Measurements from ENCODE around the gene RBM17.
A peak's percentile ranks its signal among the peaks of the same experiment; 100 is the strongest.
"Not testable (repeated sequence)": the region's sequence is repeated elsewhere in the genome, so short reads cannot be mapped to it uniquely, and the experiment has no call there.

RBM17 gene

DNA sequence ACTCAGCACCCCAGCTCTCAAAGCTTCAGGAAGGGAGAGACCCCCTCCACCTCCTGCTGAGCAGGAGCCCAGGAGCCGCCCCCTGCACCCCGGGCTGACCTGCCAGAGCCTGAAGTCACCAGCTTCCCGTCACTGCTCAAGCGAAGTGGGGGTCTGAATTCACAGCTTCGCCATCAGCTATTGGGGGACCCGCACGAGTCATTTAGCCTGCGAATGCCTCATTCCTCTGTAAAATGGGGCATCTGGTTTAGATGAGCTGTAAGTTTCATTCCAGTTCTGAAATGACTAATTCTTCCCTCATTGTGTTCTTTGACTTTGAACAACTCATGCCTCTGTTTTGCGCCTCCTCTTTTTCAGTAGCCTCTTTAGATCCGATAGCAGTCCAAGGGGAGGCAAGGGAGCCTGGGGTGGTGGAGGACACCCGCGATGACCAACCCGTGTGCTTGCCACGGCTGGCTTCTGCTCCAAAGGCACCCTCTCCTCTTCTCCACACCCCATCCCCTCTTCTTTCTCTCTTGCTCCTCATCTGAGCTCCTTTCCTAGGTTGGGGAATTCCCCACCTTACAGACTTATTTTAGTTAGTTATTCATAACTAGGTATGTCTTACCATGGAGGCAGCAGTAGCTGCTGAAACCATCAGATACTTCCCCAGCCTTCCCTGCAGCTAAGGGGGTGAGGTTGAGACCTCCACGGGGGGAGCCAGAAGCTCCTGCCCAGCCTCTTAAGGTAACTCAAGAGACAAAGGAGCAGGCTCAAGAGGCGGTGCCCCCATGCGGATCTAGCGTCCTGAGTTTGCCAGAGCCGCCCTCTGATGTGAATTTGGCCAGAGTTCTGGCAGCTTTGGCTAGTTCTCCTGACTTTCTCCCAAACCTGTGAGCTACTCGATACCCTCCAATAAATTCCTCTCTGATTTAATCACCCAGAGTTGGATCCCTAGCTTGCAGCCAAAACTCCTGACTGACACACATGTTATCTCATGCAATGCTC, 47.7 kb downstream of the RBM17 start:
- DNase-seq (ENCODE audit: insufficient read length, low spot score) (no peak), FAIRE-seq (peak; percentile 80)
- no peak for TF ChIP-seq POLR2AphosphoS5 (IDR thresholded peaks at IDR 0.05; ENCODE audit: low read depth, low read length)
- TF ChIP-seq TAF1 (IDR thresholded peaks at IDR 0.05; ENCODE audit: low read depth, low read length): no peak
- TF ChIP-seq SPI1 (IDR thresholded peaks at IDR 0.05; ENCODE audit: low read depth, low read length): no peak
- TF ChIP-seq PAX5 (IDR thresholded peaks at IDR 0.05; ENCODE audit: insufficient read depth, low read length, severe bottlenecking): no peak
- no peak for TF ChIP-seq POU2F2 (IDR thresholded peaks at IDR 0.05; ENCODE audit: low read depth, low read length)
- TF ChIP-seq POLR2A (IDR thresholded peaks at IDR 0.05; ENCODE audit: low read depth, low read length): no peak

DNA sequence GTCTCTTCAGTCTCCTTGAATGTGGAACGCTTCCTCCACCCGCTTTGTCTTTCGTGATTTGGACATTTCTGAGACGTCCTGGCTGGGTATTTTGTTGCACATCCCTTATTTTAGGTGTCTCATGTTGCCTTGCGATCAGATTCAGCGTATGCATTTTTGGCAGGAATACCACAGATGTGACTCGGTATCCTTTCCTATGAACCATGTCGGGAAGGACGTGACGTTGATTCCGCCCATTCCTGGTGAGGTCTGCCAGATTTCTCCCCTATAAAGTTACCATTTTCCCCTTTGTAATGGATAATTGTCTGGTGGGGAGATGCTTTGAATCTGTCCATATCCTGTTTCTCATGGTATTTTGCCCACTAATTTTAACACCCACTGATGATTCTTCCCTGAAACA, 49.6 kb downstream of the RBM17 start:
- TF ChIP-seq PAX5 (IDR thresholded peaks at IDR 0.05; ENCODE audit: insufficient read depth, low read length, severe bottlenecking): no peak
- no peak for TF ChIP-seq POLR2AphosphoS5 (IDR thresholded peaks at IDR 0.05; ENCODE audit: low read depth, low read length)
- no peak for TF ChIP-seq POLR2A (IDR thresholded peaks at IDR 0.05; ENCODE audit: low read depth, low read length)
- TF ChIP-seq TAF1 (IDR thresholded peaks at IDR 0.05; ENCODE audit: low read depth, low read length): no peak
- no peak for TF ChIP-seq SPI1 (IDR thresholded peaks at IDR 0.05; ENCODE audit: low read depth, low read length)
- DNase-seq (ENCODE audit: insufficient read length, low spot score) (no peak), FAIRE-seq (no peak)

- FAIRE-seq (no peak), DNase-seq (ENCODE audit: insufficient read length, low spot score) (no peak)
- TF ChIP-seq PAX5 (IDR thresholded peaks at IDR 0.05; ENCODE audit: insufficient read depth, low read length, severe bottlenecking): no peak
- no peak for TF ChIP-seq POLR2AphosphoS5 (IDR thresholded peaks at IDR 0.05; ENCODE audit: low read depth, low read length)
Measured at GRCh38 chr10:6139470-6139869, 50.6 kb downstream of the RBM17 start.

GRCh38 chr10:6140141-6140841, 51.5 kb downstream of the RBM17 start:
- TF ChIP-seq TAF1 (IDR thresholded peaks at IDR 0.05; ENCODE audit: low read depth, low read length) (no peak), POLR2A (IDR thresholded peaks at IDR 0.05; ENCODE audit: low read depth, low read length) (no peak), POLR2AphosphoS5 (IDR thresholded peaks at IDR 0.05; ENCODE audit: low read depth, low read length) (no peak)
- FAIRE-seq: no peak
- no peak for DNase-seq (ENCODE audit: insufficient read length, low spot score)

DNA sequence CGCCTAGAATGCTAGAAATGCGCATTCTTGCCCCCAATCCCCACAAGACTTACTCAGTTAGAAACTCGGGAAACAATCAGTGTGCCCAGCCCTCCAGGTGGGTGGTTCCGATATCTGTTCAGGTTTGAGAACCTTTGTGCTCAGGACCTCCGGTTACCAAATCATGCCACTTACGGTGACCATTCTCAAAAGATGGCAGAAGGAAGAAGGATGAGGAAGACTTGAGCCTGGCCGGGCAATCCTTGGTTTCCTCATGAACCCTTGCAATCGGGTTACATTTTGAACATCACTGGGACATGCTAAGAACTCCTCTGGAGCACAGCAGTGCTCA, 52.1 kb downstream of the RBM17 start:
- FAIRE-seq: no peak
- TF ChIP-seq PAX5 (IDR thresholded peaks at IDR 0.05; ENCODE audit: insufficient read depth, low read length, severe bottlenecking) (no peak), SPI1 (IDR thresholded peaks at IDR 0.05; ENCODE audit: low read depth, low read length) (no peak), POU2F2 (IDR thresholded peaks at IDR 0.05; ENCODE audit: low read depth, low read length) (no peak), POLR2A (IDR thresholded peaks at IDR 0.05; ENCODE audit: low read depth, low read length) (no peak), TAF1 (IDR thresholded peaks at IDR 0.05; ENCODE audit: low read depth, low read length) (no peak), POLR2AphosphoS5 (IDR thresholded peaks at IDR 0.05; ENCODE audit: low read depth, low read length) (no peak)
- no peak for DNase-seq (ENCODE audit: insufficient read length, low spot score)

DNA sequence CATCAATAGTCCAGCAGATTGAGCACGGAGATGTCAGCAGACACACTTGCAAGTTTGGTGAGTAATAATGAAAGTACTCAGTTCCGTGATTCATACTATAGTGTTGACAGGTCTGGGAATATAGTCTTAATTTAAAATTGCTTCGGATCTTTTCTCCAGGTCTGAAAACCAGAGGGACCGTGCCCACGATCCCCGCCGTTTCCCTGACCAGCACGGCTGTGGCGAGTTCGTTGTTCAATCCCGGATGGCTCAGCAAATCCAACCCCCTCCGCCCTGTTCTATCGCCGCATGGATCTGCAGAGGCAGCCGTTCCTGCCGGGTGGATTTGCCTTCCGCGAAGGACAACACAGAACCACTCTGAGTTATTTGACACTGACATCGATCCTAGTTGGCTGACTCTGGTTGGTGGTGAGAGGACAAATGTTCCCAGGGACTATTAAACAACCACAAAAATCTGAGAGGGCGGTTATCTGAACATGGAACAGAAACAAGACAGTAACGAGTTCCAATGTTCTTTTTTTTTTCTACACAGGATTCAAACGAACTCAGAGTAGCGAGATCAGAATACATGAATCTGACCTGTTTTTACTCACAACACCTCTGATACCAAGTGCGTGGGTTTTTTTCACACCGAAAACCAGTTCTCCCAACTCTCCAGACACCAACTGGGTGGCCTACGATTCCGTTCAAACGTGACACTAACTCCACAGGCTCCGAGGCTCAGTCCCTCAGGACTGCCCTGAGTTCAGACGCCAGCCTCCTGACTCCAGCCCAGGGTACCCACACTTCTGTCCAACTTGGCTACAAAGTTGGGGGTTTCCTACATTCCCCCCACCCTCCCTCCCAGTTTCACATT, 52.7 kb downstream of the RBM17 start:
- peak; percentile 63 for DNase-seq (ENCODE audit: insufficient read length, low spot score)
- no peak for TF ChIP-seq POLR2AphosphoS5 (IDR thresholded peaks at IDR 0.05; ENCODE audit: low read depth, low read length)
- TF ChIP-seq SPI1 (IDR thresholded peaks at IDR 0.05; ENCODE audit: low read depth, low read length): peak; percentile 99
- no peak for TF ChIP-seq PAX5 (IDR thresholded peaks at IDR 0.05; ENCODE audit: insufficient read depth, low read length, severe bottlenecking)
- peak; percentile 82 for FAIRE-seq

GRCh38 chr10:6142186-6142585, 53.4 kb downstream of the RBM17 start:
- FAIRE-seq: not testable (repeated sequence)

GRCh38 chr10:6142644-6143043, 53.8 kb downstream of the RBM17 start:
- TF ChIP-seq SPI1 (IDR thresholded peaks at IDR 0.05; ENCODE audit: low read depth, low read length) (no peak), POU2F2 (IDR thresholded peaks at IDR 0.05; ENCODE audit: low read depth, low read length) (no peak), POLR2A (IDR thresholded peaks at IDR 0.05; ENCODE audit: low read depth, low read length) (no peak), TAF1 (IDR thresholded peaks at IDR 0.05; ENCODE audit: low read depth, low read length) (no peak), POLR2AphosphoS5 (IDR thresholded peaks at IDR 0.05; ENCODE audit: low read depth, low read length) (no peak), PAX5 (IDR thresholded peaks at IDR 0.05; ENCODE audit: insufficient read depth, low read length, severe bottlenecking) (no peak)
- DNase-seq (ENCODE audit: insufficient read length, low spot score) (no peak), FAIRE-seq (no peak)

More at GRCh38 chr10:6142186-6142585, 53.4 kb downstream of the RBM17 start:
- not testable (repeated sequence) for DNase-seq (ENCODE audit: insufficient read length, low spot score)

GRCh38 chr10:6143181-6143580, 54.3 kb downstream of the RBM17 start:
- DNase-seq (ENCODE audit: insufficient read length, low spot score) (no peak), FAIRE-seq (no peak)
- TF ChIP-seq POLR2AphosphoS5 (IDR thresholded peaks at IDR 0.05; ENCODE audit: low read depth, low read length) (no peak), POLR2A (IDR thresholded peaks at IDR 0.05; ENCODE audit: low read depth, low read length) (no peak), SPI1 (IDR thresholded peaks at IDR 0.05; ENCODE audit: low read depth, low read length) (no peak), TAF1 (IDR thresholded peaks at IDR 0.05; ENCODE audit: low read depth, low read length) (no peak), POU2F2 (IDR thresholded peaks at IDR 0.05; ENCODE audit: low read depth, low read length) (no peak)

Data from GM12891 (cell line).